WTC11 (cell line): Measurements from ENCODE around the gene ZFYVE28. TPM values are rescaled to one million over a fixed set of nuclear protein-coding genes. Genes with fewer than 3 reads are reported as not detected.

Experiments
- ATAC-seq: fragments of 200-7000 bp; cut with Tn5 transposase; 2 replicates; pipeline ENCODE4 v1.10.0; 2021; ENCODE audit warnings: mild to moderate bottlenecking, moderate library complexity
- CTCF ChIA-PET: fragments of 300-600 bp; sonication (Branson Sonifier 250); formaldehyde crosslinking; loops from one replicate; lab custom pipeline; 2021; ENCODE audit warnings: antibody characterized with exemption; lab: Charles Lee
- POLR2A ChIA-PET: fragments of 350-600 bp; sonication (Branson Sonifier 250); formaldehyde crosslinking; loops from one replicate; lab custom pipeline; 2021; ENCODE audit warnings: antibody characterized with exemption; lab: Charles Lee
- DNase-seq: peaks from one replicate; pipeline ENCODE4 v3.0.0; 2021; ENCODE audit warnings: low spot score
- H3K27ac Mint-ChIP-seq: 2 replicates; pipeline ENCODE4 v1.8.0; 2021; ENCODE audit warnings: mixed read lengths
- H3K27me3 Mint-ChIP-seq: 2 replicates; pipeline ENCODE4 v1.8.0; 2021; ENCODE audit warnings: low read depth, mild to moderate bottlenecking, moderate library complexity, mixed read lengths
- H3K36me3 Mint-ChIP-seq: 2 replicates; pipeline ENCODE4 v1.8.0; 2021; ENCODE audit warnings: mixed read lengths
- H3K4me1 Mint-ChIP-seq: 2 replicates; pipeline ENCODE4 v1.8.0; 2022; ENCODE audit warnings: mixed read lengths
- H3K4me3 Mint-ChIP-seq: 2 replicates; pipeline ENCODE4 v1.8.0; 2021; ENCODE audit warnings: mild to moderate bottlenecking, moderate library complexity, mixed read lengths
- H3K9me3 Mint-ChIP-seq: 2 replicates; pipeline ENCODE4 v1.8.0; 2021; ENCODE audit warnings: mixed read lengths
- E2F1 ChIP-seq: sonication (generic); formaldehyde crosslinking; IDR thresholded peaks from 2 replicates; pipeline ENCODE4 v1.8.0; 2022; ENCODE audit warnings: mild to moderate bottlenecking, missing genetic modification reagents
- ETV6 ChIP-seq: sonication (generic); formaldehyde crosslinking; IDR thresholded peaks from 2 replicates; pipeline ENCODE4 v1.8.1; 2022; ENCODE audit warnings: mild to moderate bottlenecking, missing genetic modification reagents
- FOXJ3 ChIP-seq: sonication (generic); formaldehyde crosslinking; IDR thresholded peaks from 2 replicates; pipeline ENCODE4 v1.9.0; 2021; ENCODE audit warnings: missing genetic modification reagents, mild to moderate bottlenecking, borderline replicate concordance
- JUN ChIP-seq: sonication (generic); formaldehyde crosslinking; IDR thresholded peaks from 2 replicates; pipeline ENCODE4 v1.8.0; 2023; ENCODE audit warnings: mild to moderate bottlenecking, missing genetic modification reagents
- MAX ChIP-seq: sonication (generic); formaldehyde crosslinking; IDR thresholded peaks from 2 replicates; pipeline ENCODE4 v1.8.0; 2022; ENCODE audit warnings: mild to moderate bottlenecking, missing genetic modification reagents
- NFE2L1 ChIP-seq: sonication (generic); formaldehyde crosslinking; IDR thresholded peaks from 2 replicates; pipeline ENCODE4 v1.8.1; 2023; ENCODE audit warnings: missing genetic modification reagents
- NFYB ChIP-seq: sonication (generic); formaldehyde crosslinking; conservative IDR thresholded peaks from 2 replicates; pipeline ENCODE4 v1.8.0; 2022; ENCODE audit warnings: low read depth, missing genetic modification reagents
- NR1H2 ChIP-seq: sonication (generic); formaldehyde crosslinking; IDR thresholded peaks from 2 replicates; pipeline ENCODE4 v1.9.0; 2021; ENCODE audit warnings: mild to moderate bottlenecking, moderate library complexity, missing genetic modification reagents
- STAT6 ChIP-seq: sonication (generic); formaldehyde crosslinking; conservative IDR thresholded peaks from 2 replicates; pipeline ENCODE4 v1.8.1; 2023; ENCODE audit warnings: mild to moderate bottlenecking, low read depth, missing genetic modification reagents, moderate library complexity
- ZBTB43 ChIP-seq: sonication (generic); formaldehyde crosslinking; IDR thresholded peaks from 2 replicates; pipeline ENCODE4 v1.8.1; 2023; ENCODE audit warnings: mild to moderate bottlenecking, missing genetic modification reagents
- ZMAT4 ChIP-seq: fragments of 250-450 bp; sonication (Bioruptor Pico); IDR thresholded peaks from 2 replicates; pipeline ENCODE4 v1.9.0; 2021; ENCODE audit warnings: mild to moderate bottlenecking
- ZNF263 ChIP-seq: sonication (generic); formaldehyde crosslinking; IDR thresholded peaks from 2 replicates; pipeline ENCODE4 v1.8.1; 2022; ENCODE audit warnings: low read depth, mild to moderate bottlenecking, moderate library complexity, missing genetic modification reagents
- ZNF281 ChIP-seq: sonication (generic); formaldehyde crosslinking; IDR thresholded peaks from 2 replicates; pipeline ENCODE4 v1.8.0; 2023; ENCODE audit warnings: mild to moderate bottlenecking, missing genetic modification reagents
- ZNF671 ChIP-seq: fragments of 250-450 bp; sonication (Bioruptor Pico); IDR thresholded peaks from 2 replicates; pipeline ENCODE4 v1.8.0; 2021; ENCODE audit warnings: mild to moderate bottlenecking
- total RNA-seq: library from RNA; stranded (reverse); gene quantifications from 3 replicates; pipeline ENCODE4 v1.2.3, GENCODE V29; 2021

The ZFYVE28 gene
- total RNA-seq, 1 experiment from 2014 or later, result 7.8 TPM

- H3K4me3 Mint-ChIP-seq, result peak overlapping the region; percentile 59
- peak; percentile 76 for DNase-seq
- ATAC-seq, result peak; percentile 91
- H3K4me1 Mint-ChIP-seq, result peaks cover 56% of the 10 kb centered on the region
- CTCF ChIA-PET, result interaction anchor here (0.6 to 2.5 kb wide), 17 partner anchors 9 to 305 kb away, joined by 3 to 18 read pairs (median 4); partner anchors contain the start of genes CFAP99 and ZFYVE28
- no peaks in the 10 kb centered on the region for H3K36me3 Mint-ChIP-seq
- H3K9me3 Mint-ChIP-seq, result no peaks in the 10 kb centered on the region
- no peaks in the 10 kb centered on the region; the same call in 1 of the 2 replicates for H3K27me3 Mint-ChIP-seq
- peak overlapping the region; percentile 83 for H3K27ac Mint-ChIP-seq
- POLR2A ChIA-PET, result interaction anchor here (0.6 to 1.3 kb wide), 5 partner anchors 8 to 142 kb away, joined by 3 to 5 read pairs (median 3); no protein-coding TSS in a partner anchor
- TF ChIP-seq MAX (peak; percentile 67), ZNF671 (no peak), NFYB (no peak), ZBTB43 (CRISPR knock-in tag) (no peak), ETV6 (CRISPR knock-in tag) (peak; percentile 16; the same call in 1 of the 2 replicates), JUN (CRISPR knock-in tag) (no peak), FOXJ3 (CRISPR knock-in tag) (no peak)
Measured at GRCh38 chr4:2393353-2394270, 24.8 kb downstream of the ZFYVE28 start.

- ChIA-PET CTCF (interaction anchor here (0.6 to 1.4 kb wide), 7 partner anchors 11 to 129 kb away, joined by 3 to 9 read pairs (median 3); partner anchors contain the start of genes CFAP99, MXD4 and ZFYVE28), POLR2A (interaction anchor here (0.7 kb wide), 1 partner anchor 152 kb away, joined by 6 read pairs; no protein-coding TSS in a partner anchor)
- Mint-ChIP-seq H3K9me3 (no peaks in the 10 kb centered on the region), H3K27ac (peak overlapping the region; percentile 14; the same call in 1 of the 2 replicates), H3K4me3 (peak overlapping the region; percentile 53), H3K4me1 (peaks cover 59% of the 10 kb centered on the region), H3K27me3 (no peaks in the 10 kb centered on the region; the same call in 1 of the 2 replicates), H3K36me3 (no peaks in the 10 kb centered on the region)
- no peak for DNase-seq
- ATAC-seq, result no peak
- TF ChIP-seq ZMAT4 (CRISPR knock-in tag), result no peak
Measured at GRCh38 chr4:2390784-2391421, 27.5 kb downstream of the ZFYVE28 start.

GRCh38 chr4:2390146-2390545, 28.3 kb downstream of the ZFYVE28 start:
- DNase-seq, result no peak
- H3K4me1 Mint-ChIP-seq, result peaks cover 59% of the 10 kb centered on the region
- no peak for TF ChIP-seq NFE2L1 (CRISPR knock-in tag)
- TF ChIP-seq E2F1 (CRISPR knock-in tag), result no peak
- TF ChIP-seq NR1H2 (CRISPR knock-in tag), result no peak
- TF ChIP-seq, all 79 proteins: peak for 0
- Mint-ChIP-seq H3K4me3 (no peak overlapping the region), H3K36me3 (no peaks in the 10 kb centered on the region), H3K27ac (no peak overlapping the region), H3K27me3 (no peaks in the 10 kb centered on the region; the same call in 1 of the 2 replicates), H3K9me3 (no peaks in the 10 kb centered on the region)
- ChIA-PET CTCF (interaction anchor here (1.0 to 1.2 kb wide), 3 partner anchors 12 to 52 kb away, joined by 3 read pairs; no protein-coding TSS in a partner anchor), POLR2A (no interaction called here)
- no peak for ATAC-seq

GRCh38 chr4:2389691-2390090, 28.8 kb downstream of the ZFYVE28 start:
- POLR2A ChIA-PET, result no interaction called here
- ATAC-seq, result no peak
- peaks cover 56% of the 10 kb centered on the region for H3K4me1 Mint-ChIP-seq
- no peaks in the 10 kb centered on the region for H3K36me3 Mint-ChIP-seq
- no peak overlapping the region for H3K4me3 Mint-ChIP-seq
- H3K27ac Mint-ChIP-seq, result no peak overlapping the region
- H3K9me3 Mint-ChIP-seq, result no peaks in the 10 kb centered on the region
- TF ChIP-seq ZNF281 (CRISPR knock-in tag) (no peak), STAT6 (CRISPR knock-in tag) (no peak), ZMAT4 (CRISPR knock-in tag) (no peak), ZNF263 (CRISPR knock-in tag) (no peak), NR1H2 (CRISPR knock-in tag) (no peak)
- TF ChIP-seq, all 79 proteins: peak for 0
- no peaks in the 10 kb centered on the region; the same call in 1 of the 2 replicates for H3K27me3 Mint-ChIP-seq
- DNase-seq, result no peak
- CTCF ChIA-PET, result interaction anchor here (1.0 kb wide), 2 partner anchors 12 to 52 kb away, joined by 3 read pairs; no protein-coding TSS in a partner anchor
